ENCODE data around the gene KMT2D. TPM values are rescaled to one million over a fixed set of nuclear protein-coding genes. Genes with fewer than 3 reads are reported as not detected.

The KMT2D gene
- total RNA-seq, 2 donors from 2014 or later = 118 to 123 TPM

GRCh38 chr12:49031573-49032161, 28.9 kb downstream of the KMT2D start:
- DNase-seq = no peak
- peaks cover 79% of the 10 kb centered on the region for H3K36me3 Mint-ChIP-seq (ENCODE audit: low read depth)
- Histone ChIP-seq H3K9me3 (ENCODE audit: control insufficient read depth, low read length) (no peaks in the 10 kb centered on the region), H3K4me1 (ENCODE audit: control insufficient read depth, insufficient read depth, low read length) (no peaks in the 10 kb centered on the region), H3K27me3 (ENCODE audit: control insufficient read depth, insufficient read depth, low read length, poor library complexity, severe bottlenecking) (no peaks in the 10 kb centered on the region), H3K27ac (ENCODE audit: low read depth, low read length) (no peak overlapping the region), H3K36me3 (ENCODE audit: control insufficient read depth, insufficient read depth, low read length) (peaks cover 83% of the 10 kb centered on the region), H3K9ac (ENCODE audit: extremely low read depth, low read length, poor library complexity, severe bottlenecking) (no peak overlapping the region), H3K4me3 (ENCODE audit: low read length) (no peak overlapping the region)
- H3K4me3 Mint-ChIP-seq = no peak overlapping the region
- H3K27ac Mint-ChIP-seq = no peak overlapping the region
- no peak for TF ChIP-seq CTCF (conservative IDR thresholded peaks at IDR 0.05)
- no peaks in the 10 kb centered on the region for H3K27me3 Mint-ChIP-seq (ENCODE audit: insufficient read depth)
- H3K4me1 Mint-ChIP-seq = no peaks in the 10 kb centered on the region
- WGBS, 2 experiments (ENCODE audit: insufficient coverage in 1 of 2, insufficient read length in 1 of 2) = 94 to 100% methylated on average over 5 to 8 of the region's 8 CpGs
- no peaks in the 10 kb centered on the region for H3K9me3 Mint-ChIP-seq

GRCh38 chr12:49030714-49031572, 29.7 kb downstream of the KMT2D start:
- Mint-ChIP-seq H3K4me3 (no peak overlapping the region), H3K9me3 (no peaks in the 10 kb centered on the region), H3K27me3 (ENCODE audit: insufficient read depth) (no peaks in the 10 kb centered on the region), H3K36me3 (ENCODE audit: low read depth) (peaks cover 81% of the 10 kb centered on the region), H3K27ac (no peak overlapping the region), H3K4me1 (no peaks in the 10 kb centered on the region)
- H3K4me1 ChIP-seq (ENCODE audit: control insufficient read depth, insufficient read depth, low read length) = no peaks in the 10 kb centered on the region
- H3K9ac ChIP-seq (ENCODE audit: extremely low read depth, low read length, poor library complexity, severe bottlenecking) = no peak overlapping the region
- no peaks in the 10 kb centered on the region for H3K9me3 ChIP-seq (ENCODE audit: control insufficient read depth, low read length)
- no peak for DNase-seq
- no peak overlapping the region for H3K4me3 ChIP-seq (ENCODE audit: low read length)
- WGBS, 2 experiments (ENCODE audit: insufficient coverage in 1 of 2, insufficient read length in 1 of 2) = 95 to 97% methylated on average over 15 to 19 of the region's 19 CpGs
- TF ChIP-seq CTCF (conservative IDR thresholded peaks at IDR 0.05) = no peak
- H3K27me3 ChIP-seq (ENCODE audit: control insufficient read depth, insufficient read depth, low read length, poor library complexity, severe bottlenecking) = no peaks in the 10 kb centered on the region
- H3K36me3 ChIP-seq (ENCODE audit: control insufficient read depth, insufficient read depth, low read length) = peaks cover 85% of the 10 kb centered on the region
- no peak overlapping the region for H3K27ac ChIP-seq (ENCODE audit: low read depth, low read length)

DNA sequence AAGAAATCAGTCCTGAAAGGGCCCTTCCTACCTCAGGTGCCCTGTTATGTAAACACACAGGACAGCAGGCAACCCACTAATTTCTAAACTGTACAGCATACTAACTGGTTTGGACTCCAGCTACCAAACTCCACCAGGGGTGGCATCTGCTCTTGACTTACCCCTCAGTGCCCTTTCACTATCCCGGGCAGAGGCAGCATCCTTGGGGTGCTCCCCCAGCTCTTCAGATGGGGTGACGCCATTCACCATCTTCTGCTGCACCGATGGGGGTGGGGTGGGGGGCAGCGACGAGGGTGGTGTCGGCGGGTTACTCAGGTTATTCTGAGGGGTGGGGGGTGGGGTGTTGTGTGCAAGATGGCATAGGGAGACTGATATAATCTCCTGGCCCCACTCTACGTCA, 30.5 kb downstream of the KMT2D start:
- no peak overlapping the region for H3K4me3 ChIP-seq (ENCODE audit: low read length)
- TF ChIP-seq CTCF (conservative IDR thresholded peaks at IDR 0.05) = no peak
- Mint-ChIP-seq H3K27ac (no peak overlapping the region), H3K4me1 (no peaks in the 10 kb centered on the region), H3K4me3 (no peak overlapping the region), H3K36me3 (ENCODE audit: low read depth) (peaks cover 81% of the 10 kb centered on the region), H3K27me3 (ENCODE audit: insufficient read depth) (no peaks in the 10 kb centered on the region), H3K9me3 (no peaks in the 10 kb centered on the region)
- no peaks in the 10 kb centered on the region for H3K27me3 ChIP-seq (ENCODE audit: control insufficient read depth, insufficient read depth, low read length, poor library complexity, severe bottlenecking)
- no peaks in the 10 kb centered on the region for H3K9me3 ChIP-seq (ENCODE audit: control insufficient read depth, low read length)
- H3K36me3 ChIP-seq (ENCODE audit: control insufficient read depth, insufficient read depth, low read length) = peaks cover 86% of the 10 kb centered on the region
- no peaks in the 10 kb centered on the region for H3K4me1 ChIP-seq (ENCODE audit: control insufficient read depth, insufficient read depth, low read length)
- no peak overlapping the region for H3K27ac ChIP-seq (ENCODE audit: low read depth, low read length)
- no peak overlapping the region for H3K9ac ChIP-seq (ENCODE audit: extremely low read depth, low read length, poor library complexity, severe bottlenecking)
- WGBS, 2 experiments (ENCODE audit: insufficient coverage in 1 of 2, insufficient read length in 1 of 2) = 80 to 94% methylated on average over 1 to 7 of the region's 8 CpGs
- no peak for DNase-seq
